Measurements from ENCODE around the gene KCNIP3.

GRCh38 chr2:95298486-95299111, 1.5 kb downstream of the KCNIP3 start:
- TF ChIP-seq CTCF (conservative IDR thresholded peaks at IDR 0.05) (no peak), EZH2 (IDR thresholded peaks at IDR 0.05; ENCODE audit: low read depth) (no peak)
